HG03103 (cell line): Measurements from ENCODE around the gene PRR36.
"Not testable (repeated sequence)": the region's sequence is repeated elsewhere in the genome, so short reads cannot be mapped to it uniquely, and the experiment has no call there.

Experiments
- ATAC-seq: cut with Tn5 transposase; IDR thresholded peaks from one replicate; pipeline ENCODE4 v1.9.1; 2021; ENCODE audit warnings: low read depth; ENCODE audit not compliant: unreplicated experiment

PRR36 gene

GRCh38 chr19:7874076-7874896, at the start of gene PRR36:
Gene PRR36 (minus strand): TSS chr19:7874390. CDS start chr19:7873689, 701 bp downstream.
- ATAC-seq, result no peak

DNA sequence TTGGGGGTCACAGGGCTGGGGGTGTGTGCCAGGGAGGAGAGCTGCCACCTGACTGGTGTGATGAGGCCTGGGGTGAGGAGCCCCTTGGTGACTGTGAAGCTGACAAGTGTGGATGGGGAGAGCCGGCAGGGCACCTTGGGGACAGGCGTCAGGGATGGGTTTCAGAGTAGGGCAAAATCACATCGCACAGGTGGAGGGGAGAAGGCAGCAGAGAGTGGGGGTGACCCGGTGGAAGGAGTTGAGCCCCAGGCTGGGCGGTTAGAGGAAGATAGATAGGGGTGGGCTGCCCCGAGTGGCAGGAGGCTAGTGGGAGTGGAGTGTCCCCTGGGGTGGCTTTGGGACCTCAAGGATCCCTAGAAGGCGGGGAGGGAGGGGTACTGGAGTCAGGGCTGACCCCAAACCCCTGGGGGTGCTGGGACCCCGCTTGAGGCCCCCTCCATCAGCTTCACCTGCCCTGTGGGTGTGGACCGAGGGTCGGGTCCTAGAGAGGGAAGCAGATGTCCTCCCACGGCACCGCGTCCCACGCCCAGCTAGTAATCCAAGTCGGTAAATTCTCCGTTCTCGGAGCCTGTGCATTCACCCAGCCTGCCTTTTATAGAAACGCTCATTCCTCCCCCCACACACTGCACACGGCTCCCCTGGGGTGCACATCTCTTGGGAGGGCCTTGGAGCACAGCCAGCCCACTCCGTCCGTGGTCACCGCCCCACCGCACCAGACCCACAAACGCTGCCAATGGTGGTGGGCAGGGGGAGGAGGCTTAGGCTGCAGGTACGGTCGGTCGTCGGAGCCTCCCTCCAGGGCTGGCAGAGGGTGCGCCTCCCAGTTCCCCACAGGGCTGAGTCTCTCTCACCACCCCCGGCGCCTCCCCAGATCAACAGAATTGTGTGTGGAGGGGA, 49.4 kb upstream of the PRR36 start:
- no peak for ATAC-seq

DNA sequence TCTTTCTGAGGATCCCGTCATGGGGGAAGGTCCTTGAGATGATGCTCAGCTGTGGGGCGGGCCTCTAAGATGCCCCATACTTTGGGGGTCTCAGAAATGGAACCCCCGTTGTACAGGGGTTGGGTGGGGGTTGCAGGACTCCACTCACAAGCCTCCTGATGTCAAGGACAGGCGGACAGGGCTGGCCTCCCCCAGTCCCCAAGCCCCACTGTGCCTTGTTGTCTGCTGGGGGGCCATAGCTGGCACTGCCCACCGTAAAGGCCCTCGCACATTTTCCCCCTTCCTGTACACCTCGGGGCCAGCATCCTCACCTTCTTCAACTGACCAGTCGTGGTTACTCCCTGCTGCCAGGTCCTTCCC, 48.6 kb upstream of the PRR36 start:
- no peak for ATAC-seq

DNA sequence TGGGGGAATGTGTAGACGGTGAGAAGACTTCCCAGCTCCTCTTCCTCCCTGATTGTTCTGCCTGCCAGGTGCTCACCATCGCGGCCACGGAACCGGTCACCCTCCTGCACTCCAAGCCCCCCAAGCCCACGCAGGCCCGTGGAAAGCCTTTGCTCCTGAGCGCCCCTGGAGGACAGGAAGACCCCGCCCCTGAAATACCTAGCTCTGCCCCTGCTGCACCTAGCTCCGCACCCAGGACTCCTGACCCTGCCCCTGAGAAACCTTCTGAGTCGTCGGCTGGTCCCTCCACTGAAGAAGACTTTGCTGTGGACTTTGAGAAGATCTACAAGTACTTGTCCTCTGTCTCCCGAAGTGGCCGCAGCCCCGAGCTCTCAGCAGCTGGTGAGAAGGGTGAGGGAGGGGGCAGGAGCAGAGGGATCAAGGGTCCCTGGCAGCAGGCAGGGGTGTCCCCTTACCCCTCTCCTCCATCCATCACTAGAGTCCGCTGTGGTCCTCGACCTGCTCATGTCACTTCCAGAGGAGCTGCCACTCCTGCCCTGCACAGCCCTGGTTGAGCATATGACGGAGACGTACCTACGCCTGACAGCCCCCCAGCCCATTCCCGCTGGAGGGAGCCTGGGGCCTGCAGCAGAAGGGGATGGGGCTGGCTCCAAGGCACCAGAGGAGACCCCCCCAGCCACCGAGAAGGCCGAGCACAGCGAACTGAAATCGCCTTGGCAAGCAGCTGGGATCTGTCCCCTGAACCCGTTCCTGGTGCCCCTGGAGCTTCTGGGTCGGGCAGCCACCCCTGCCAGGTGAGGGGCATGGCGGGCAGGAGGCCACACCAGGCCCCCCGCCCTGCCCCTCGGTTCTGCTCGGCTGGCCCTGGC, 48.0 kb upstream of the PRR36 start:
- no peak for ATAC-seq

GRCh38 chr19:7921302-7921966, 47.2 kb upstream of the PRR36 start:
- no peak for ATAC-seq

DNA sequence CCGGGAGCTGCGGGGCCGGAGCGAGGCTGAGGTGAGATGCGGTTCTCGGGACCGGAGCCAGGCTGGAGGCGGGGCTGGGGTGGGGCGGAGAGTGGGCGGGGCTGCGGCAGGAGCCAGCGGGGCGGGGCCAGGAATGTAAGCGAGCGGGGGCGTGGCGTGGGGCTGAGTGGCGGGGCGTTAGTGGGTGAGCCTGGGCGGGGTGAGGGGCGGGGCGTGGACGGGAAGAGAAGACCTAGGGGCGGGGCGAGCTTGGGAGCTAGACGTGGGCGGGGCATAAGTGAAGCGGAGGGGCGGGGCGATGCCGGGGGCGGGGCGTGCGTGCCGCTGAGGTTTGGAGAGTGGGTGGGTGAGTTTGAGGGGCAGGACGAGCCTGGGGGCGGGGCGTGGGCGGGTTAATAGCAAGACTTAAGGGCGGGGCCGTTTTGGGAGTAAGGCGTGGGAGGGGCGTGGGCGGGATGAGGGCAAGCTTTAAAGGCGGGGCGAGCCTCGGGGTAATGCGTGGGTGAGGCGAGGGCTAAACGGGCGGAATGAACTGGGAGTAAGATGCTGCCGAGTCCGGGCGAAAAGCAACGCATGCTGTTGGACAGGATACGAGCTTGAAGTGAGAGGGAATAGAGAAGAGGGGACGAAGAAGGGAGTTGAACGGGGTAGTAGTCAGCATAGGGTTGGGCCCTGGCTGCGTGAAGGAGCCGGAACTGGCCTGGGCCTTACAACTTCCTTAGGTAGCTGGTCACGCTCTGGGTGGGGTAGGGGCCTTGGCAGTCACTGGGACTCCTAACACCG, 46.5 kb upstream of the PRR36 start:
- ATAC-seq, result peak; percentile 37

DNA sequence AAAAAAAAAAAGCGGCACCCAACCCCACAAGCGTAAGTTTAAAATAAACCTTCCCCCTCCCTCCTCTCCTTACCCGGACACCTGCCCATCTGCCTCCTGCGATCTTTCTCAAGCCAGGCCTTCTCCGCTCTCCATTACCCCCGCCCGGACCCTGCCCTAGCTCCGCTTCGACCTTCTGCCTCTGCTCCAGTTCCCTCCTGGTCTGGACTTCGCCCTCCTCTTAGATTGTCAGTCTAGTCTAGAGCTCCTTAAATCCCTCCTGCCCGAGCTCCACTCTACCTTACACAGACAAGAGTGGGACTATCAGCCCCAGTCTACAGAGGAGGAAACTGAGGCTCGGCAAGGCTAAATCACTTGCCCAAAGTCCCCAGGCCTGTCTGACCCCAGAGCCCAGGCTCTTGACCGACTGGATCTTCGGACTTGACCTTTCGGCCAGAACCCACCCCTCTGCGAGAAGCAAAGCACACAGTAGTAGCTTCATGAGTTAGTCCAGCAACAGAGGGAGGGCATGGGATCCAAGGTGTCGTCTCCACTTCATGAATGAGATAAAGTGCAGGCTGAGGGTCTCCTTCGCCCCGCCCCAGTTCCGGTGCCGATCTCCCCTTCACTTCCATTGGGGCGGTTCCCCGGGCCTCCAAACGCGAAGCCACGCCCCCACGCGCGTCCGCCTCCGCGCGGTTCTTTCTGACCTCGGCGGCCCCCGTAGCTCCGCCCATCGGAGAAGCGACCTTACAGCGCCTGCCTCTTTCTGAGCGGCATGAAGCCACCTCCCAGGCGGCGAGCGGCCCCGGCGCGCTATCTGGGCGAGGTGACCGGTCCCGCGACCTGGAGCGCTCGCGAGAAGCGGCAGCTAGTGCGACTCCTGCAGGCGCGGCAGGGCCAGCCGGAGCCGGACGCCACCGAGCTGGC, 45.7 kb upstream of the PRR36 start, which contains the start of gene SNAPC2:
Gene SNAPC2 (plus strand): TSS at position 729 of the 909 bp plus-strand sequence. CDS start 29 bp downstream, at position 758.
- peak; percentile 47 for ATAC-seq

DNA sequence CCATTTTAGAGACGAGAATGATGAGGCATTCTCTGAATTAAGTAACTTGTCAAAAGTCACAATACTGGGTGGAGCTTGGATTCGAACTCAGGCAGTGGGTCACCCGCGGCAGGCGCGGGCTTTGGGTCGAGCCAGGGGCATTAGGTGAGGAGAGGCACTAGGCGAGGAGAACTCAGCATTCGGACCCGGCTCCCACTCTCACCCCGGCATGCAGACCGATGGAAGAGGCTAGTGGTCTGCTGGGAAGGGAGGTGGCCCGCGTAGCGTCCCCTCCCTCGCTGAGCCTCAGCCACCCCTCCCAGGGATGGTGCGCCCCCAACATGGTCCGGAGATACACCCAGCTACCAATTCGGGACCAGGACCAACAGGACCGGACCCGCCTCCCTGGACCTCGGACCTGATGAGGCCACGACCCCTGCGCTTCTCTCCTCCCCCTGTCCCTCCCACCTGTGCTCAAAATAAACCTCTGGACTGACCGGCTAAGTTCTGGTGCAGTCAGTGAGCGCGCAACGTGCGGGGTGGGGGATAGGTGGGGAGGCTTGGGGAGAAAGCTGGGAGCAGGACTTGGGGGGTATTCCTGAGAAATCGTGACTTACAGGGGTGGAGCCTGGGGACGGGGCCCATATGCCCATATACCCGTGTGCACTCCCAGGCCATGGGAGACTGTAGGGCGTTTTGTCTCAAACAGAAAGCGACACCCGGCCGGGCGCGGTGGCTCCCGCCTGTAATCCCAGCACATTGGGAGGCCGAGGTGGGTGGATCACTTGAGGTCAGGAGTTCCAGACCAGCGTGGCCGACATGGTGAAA, 44.6 kb upstream of the PRR36 start:
- no peak for ATAC-seq

DNA sequence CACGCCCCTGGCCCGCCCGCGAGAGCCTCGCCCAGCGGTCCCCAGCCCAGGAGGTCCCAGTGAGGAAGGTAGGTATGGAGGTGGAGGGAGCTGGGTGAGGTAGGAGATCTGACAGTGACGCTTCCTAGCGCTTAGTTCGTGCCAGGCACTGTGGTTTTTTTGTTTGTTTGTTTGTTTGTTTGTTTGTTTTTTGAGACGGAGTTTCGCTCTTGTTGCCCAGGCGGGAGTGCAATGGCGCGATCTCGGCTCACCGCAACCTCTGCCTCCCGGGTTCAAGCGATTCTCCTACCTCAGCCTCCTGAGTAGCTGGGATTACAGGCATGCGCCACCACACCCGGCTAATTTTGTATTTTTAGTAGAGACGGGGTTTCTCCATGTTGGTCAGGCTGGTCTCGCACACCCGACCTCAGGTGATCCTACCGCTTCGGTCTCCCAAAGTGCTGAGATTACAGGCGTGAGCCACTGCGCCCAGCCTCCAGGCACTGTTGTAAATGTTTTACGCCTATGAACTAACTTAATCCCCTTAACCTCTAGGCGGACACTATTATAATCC, 43.9 kb upstream of the PRR36 start:
- ATAC-seq, result not testable (repeated sequence)

GRCh38 chr19:7917267-7918061, 43.3 kb upstream of the PRR36 start:
- ATAC-seq, result no peak

DNA sequence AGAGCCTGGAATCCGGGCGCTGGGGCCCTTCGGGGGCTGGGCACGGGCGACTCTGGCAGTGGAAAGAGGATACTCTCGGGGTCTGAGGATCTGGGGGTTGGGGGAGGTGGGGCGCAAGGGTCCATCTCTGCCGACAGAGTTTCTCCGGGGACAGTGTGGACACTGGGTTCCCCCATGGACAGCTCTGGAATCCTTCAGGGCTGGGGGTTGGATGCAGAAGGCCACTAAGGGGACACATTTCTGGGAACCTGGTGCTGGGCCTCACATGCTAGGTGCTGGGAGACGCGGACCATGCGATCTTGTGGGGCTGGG, 42.7 kb upstream of the PRR36 start:
- ATAC-seq, result no peak

DNA sequence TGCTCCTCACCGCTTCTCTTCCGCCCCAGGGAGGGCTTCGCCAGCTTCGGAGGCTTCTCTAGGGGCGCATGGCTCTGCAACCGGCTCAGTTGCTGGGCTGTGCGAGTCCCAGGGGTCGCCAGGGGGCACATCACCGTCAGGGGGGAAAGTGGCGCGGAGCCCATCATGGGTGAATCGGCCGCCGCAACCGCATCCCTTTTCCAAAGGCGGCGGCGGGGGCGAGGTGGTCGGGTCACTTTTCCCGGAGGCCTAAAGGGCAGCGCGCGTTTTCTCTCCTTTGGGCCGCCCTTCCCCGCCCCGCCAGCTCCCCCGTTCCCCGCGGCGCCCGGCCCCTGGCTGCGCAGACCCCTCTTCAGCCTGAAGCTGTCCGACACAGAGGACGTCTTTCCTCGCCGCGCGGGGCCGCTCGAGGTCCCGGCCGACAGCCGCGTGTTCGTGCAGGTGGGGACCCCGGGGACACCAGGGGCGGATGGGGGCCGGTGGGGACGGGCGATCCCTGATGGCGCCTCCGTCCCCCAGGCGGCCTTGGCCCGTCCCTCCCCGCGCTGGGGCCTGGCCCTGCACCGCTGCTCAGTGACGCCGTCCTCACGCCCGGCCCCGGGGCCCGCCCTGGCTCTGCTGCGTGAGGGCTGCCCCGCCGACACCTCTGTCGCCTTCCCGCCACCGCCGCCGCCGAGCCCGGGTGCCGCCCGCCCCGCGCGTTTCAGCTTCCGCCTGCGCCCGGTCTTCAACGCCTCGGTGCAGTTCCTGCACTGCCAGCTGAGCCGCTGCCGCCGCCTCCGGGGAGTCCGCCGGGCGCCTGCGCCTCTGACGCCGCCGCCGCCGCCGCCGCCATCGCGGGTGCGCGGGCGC, 42.1 kb upstream of the PRR36 start:
- ATAC-seq, result no peak

- no peak for ATAC-seq
Observed at GRCh38 chr19:7915250-7916102, 41.3 kb upstream of the PRR36 start.

GRCh38 chr19:7914598-7915045, 40.4 kb upstream of the PRR36 start, which contains the start of gene TGFBR3L:
Gene TGFBR3L (plus strand): TSS chr19:7914830.
- no peak for ATAC-seq

GRCh38 chr19:7914099-7914498, 39.9 kb upstream of the PRR36 start:
- ATAC-seq, result no peak
